HL-60 (cell line): ENCODE data around the gene LYRM9.

Experiments used
- CTCF ChIP-seq: IDR thresholded peaks from one replicate; pipeline ENCODE4 v1.5.1; 2011; ENCODE audit warnings: low read length, control low read depth, inconsistent platforms; ENCODE audit not compliant: insufficient read depth
- POLR2AphosphoS5 ChIP-seq: IDR thresholded peaks from 2 replicates; pipeline ENCODE4 v1.6.1; 2012; ENCODE audit warnings: low read depth
- REST ChIP-seq: IDR thresholded peaks from 2 replicates; pipeline ENCODE4 v1.6.1; 2012; ENCODE audit warnings: low read depth; ENCODE audit not compliant: insufficient replicate concordance

- TF ChIP-seq CTCF (no peak), REST (no peak), POLR2AphosphoS5 (no peak)
These were observed 47.0 kb downstream of the LYRM9 start for GRCh38 chr17:27846042-27846655.
